GM23338 (cell line): ENCODE data around the gene THAP9. TPM values are rescaled to one million over a fixed set of nuclear protein-coding genes. Genes with fewer than 3 reads are reported as not detected.

Experiments used
- ATAC-seq: fragments of 200-7000 bp; cut with Tn5 transposase; 3 replicates; pipeline ENCODE4 v1.9.1; 2020
- DNase-seq: peaks from one replicate; pipeline ENCODE4 v3.0.0-alpha.2; 2015; ENCODE audit warnings: low spot score
- H2AFZ ChIP-seq: fragments of 200-600 bp; sonication (generic); 2 replicates; pipeline ENCODE4 v1.8.0; 2016; ENCODE audit warnings: antibody characterized with exemption, mild to moderate bottlenecking, moderate library complexity
- H3F3A ChIP-seq: fragments of 200-600 bp; sonication (generic); replicated peaks from 2 replicates; pipeline ENCODE4 v1.8.0; 2017; ENCODE audit warnings: antibody characterized with exemption, mixed run types, low read depth
- H3K27ac ChIP-seq: fragments of 200-600 bp; sonication (generic); 2 replicates; pipeline ENCODE4 v1.6.1; 2016; ENCODE audit warnings: low read depth
- H3K27me3 ChIP-seq: fragments of 200-600 bp; sonication (generic); 2 replicates; pipeline ENCODE4 v1.8.0; 2016; ENCODE audit warnings: mild to moderate bottlenecking, mixed run types, moderate library complexity; ENCODE audit not compliant: insufficient read depth
- H3K36me3 ChIP-seq: fragments of 200-600 bp; sonication (generic); 2 replicates; pipeline ENCODE4 v1.8.0; 2016; ENCODE audit warnings: mild to moderate bottlenecking; ENCODE audit not compliant: insufficient read depth
- H3K4me1 ChIP-seq: fragments of 200-600 bp; sonication (generic); 2 replicates; pipeline ENCODE4 v1.8.0; 2016; ENCODE audit warnings: mild to moderate bottlenecking, moderate library complexity; ENCODE audit not compliant: insufficient read depth
- H3K4me2 ChIP-seq: fragments of 200-600 bp; sonication (generic); 2 replicates; pipeline ENCODE4 v1.7.1; 2017; ENCODE audit warnings: mixed run types
- H3K4me3 ChIP-seq: fragments of 200-600 bp; sonication (generic); 2 replicates; pipeline ENCODE4 v1.6.1; 2016; ENCODE audit warnings: mixed run types
- H3K79me2 ChIP-seq: fragments of 200-600 bp; sonication (generic); replicated peaks from 2 replicates; pipeline ENCODE4 v1.8.0; 2017; ENCODE audit warnings: mild to moderate bottlenecking; ENCODE audit not compliant: insufficient read depth
- H3K9me2 ChIP-seq: fragments of 200-600 bp; sonication (generic); 2 replicates; pipeline ENCODE4 v1.8.0; 2017; ENCODE audit not compliant: insufficient read depth
- H4K20me1 ChIP-seq: fragments of 200-600 bp; sonication (generic); replicated peaks from 2 replicates; pipeline ENCODE4 v1.8.0; 2017; ENCODE audit warnings: mild to moderate bottlenecking; ENCODE audit not compliant: insufficient read depth
- H3K27ac Mint-ChIP-seq: 2 replicates; pipeline ENCODE4 v1.8.0; 2020; ENCODE audit warnings: inconsistent platforms, mild to moderate bottlenecking, moderate library complexity, mixed read lengths
- H3K27me3 Mint-ChIP-seq: 3 replicates; pipeline ENCODE4 v1.8.0; 2022; ENCODE audit warnings: low read depth, mild to moderate bottlenecking, moderate library complexity, mixed read lengths, inconsistent platforms; ENCODE audit not compliant: insufficient read depth, poor library complexity
- H3K36me3 Mint-ChIP-seq: 3 replicates; pipeline ENCODE4 v1.8.0; 2021; ENCODE audit warnings: low read depth, mild to moderate bottlenecking, inconsistent platforms, moderate library complexity, mixed read lengths
- H3K4me1 Mint-ChIP-seq: 3 replicates; pipeline ENCODE4 v1.8.0; 2020; ENCODE audit warnings: mild to moderate bottlenecking, inconsistent platforms, mixed read lengths
- H3K4me3 Mint-ChIP-seq: 3 replicates; pipeline ENCODE4 v1.8.0; 2021; ENCODE audit warnings: moderate library complexity, mild to moderate bottlenecking, inconsistent platforms, mixed read lengths
- H3K9me3 Mint-ChIP-seq: 3 replicates; pipeline ENCODE4 v1.8.0; 2020; ENCODE audit warnings: moderate library complexity, mild to moderate bottlenecking, inconsistent platforms, mixed read lengths
- CREB1 ChIP-seq: fragments of 250-450 bp; sonication (Bioruptor Pico); IDR thresholded peaks from 2 replicates; pipeline ENCODE4 v1.5.0; 2020; ENCODE audit warnings: low read depth, mild to moderate bottlenecking, moderate library complexity
- CTCF ChIP-seq, 2 experiments: fragments of 200-600 bp in 1 of 2; sonication (generic) in 1 of 2; conservative IDR thresholded peaks; 2 replicates each; pipeline versions ENCODE4 v1.5.1 to v1.6.1; 2016 to 2017; ENCODE audit warnings: antibody characterized with exemption in 2 of 2, low read depth in 2 of 2, mild to moderate bottlenecking in 2 of 2, moderate library complexity in 1 of 2
- EZH2 ChIP-seq: fragments of 200-600 bp; sonication (generic); IDR thresholded peaks from one replicate; pipeline ENCODE4 v1.8.0; 2017; ENCODE audit warnings: antibody characterized with exemption, mild to moderate bottlenecking, low read depth; ENCODE audit not compliant: unreplicated experiment
- EZH2phosphoT487 ChIP-seq: fragments of 200-600 bp; sonication (generic); IDR thresholded peaks from one replicate; pipeline ENCODE4 v1.8.1; 2018; ENCODE audit warnings: antibody characterized with exemption; ENCODE audit not compliant: unreplicated experiment
- JUNB ChIP-seq: IDR thresholded peaks from one replicate; pipeline ENCODE4 v1.6.1; 2016; ENCODE audit warnings: antibody characterized with exemption; ENCODE audit not compliant: unreplicated experiment
- NANOG ChIP-seq: IDR thresholded peaks from 2 replicates; pipeline ENCODE4 v1.6.1; 2016; ENCODE audit warnings: antibody characterized with exemption, borderline replicate concordance
- POLR2AphosphoS5 ChIP-seq: IDR thresholded peaks from 2 replicates; pipeline ENCODE4 v1.6.1; 2016; ENCODE audit warnings: antibody characterized with exemption, low read depth
- REST ChIP-seq: IDR thresholded peaks from one replicate; pipeline ENCODE4 v1.6.1; 2018; ENCODE audit warnings: antibody characterized with exemption; ENCODE audit not compliant: unreplicated experiment
- STAT1 ChIP-seq: IDR thresholded peaks from one replicate; pipeline ENCODE4 v1.6.1; 2016; ENCODE audit warnings: antibody characterized with exemption; ENCODE audit not compliant: unreplicated experiment
- ZNF114 ChIP-seq: fragments of 250-450 bp; sonication (Bioruptor Pico); IDR thresholded peaks from 2 replicates; pipeline ENCODE4 v1.5.0; 2020; ENCODE audit warnings: mild to moderate bottlenecking, moderate library complexity
- ZNF331 ChIP-seq: fragments of 250-450 bp; sonication (Bioruptor Pico); IDR thresholded peaks from 2 replicates; pipeline ENCODE4 v1.5.0; 2020; ENCODE audit warnings: low read depth, mild to moderate bottlenecking, moderate library complexity
- ZNF462 ChIP-seq: fragments of 250-450 bp; sonication (Bioruptor Pico); IDR thresholded peaks from 2 replicates; pipeline ENCODE4 v1.5.0; 2020; ENCODE audit warnings: mild to moderate bottlenecking, moderate library complexity
- polyA plus RNA-seq: library from polyadenylated mRNA; unstranded; fragments of >200 nt; fragmentation: Nextera tagmentation; extraction: Ambion mirVana; gene quantifications from 2 replicates; pipeline ENCODE4 v1.2.1, GENCODE V29; 2016
- total RNA-seq: library from RNA; depleted of rRNA; stranded (reverse); fragments of >200 nt; shearing (Covaris generic); gene quantifications from 2 replicates; pipeline ENCODE4 v1.2.3, GENCODE V29; 2014
- TF ChIP-seq, protein P1 (sequence below): IDR thresholded peaks from 2 replicates; pipeline ENCODE4 v1.6.1; 2016; ENCODE audit warnings: antibody characterized with exemption

THAP9 gene
- total and polyA plus RNA-seq, 2 experiments from 2014 or later, result 8.7 to 22.3 TPM

GRCh38 chr4:82947498-82947897, 47.0 kb downstream of the THAP9 start:
- H4K20me1 ChIP-seq, result no peaks in the 10 kb centered on the region
- no peaks in the 10 kb centered on the region for H3K36me3 ChIP-seq
- H3K4me3 Mint-ChIP-seq, result no peak overlapping the region
- H3F3A ChIP-seq, result no peaks in the 10 kb centered on the region
- no peak overlapping the region for H3K4me2 ChIP-seq
- H3K4me3 ChIP-seq, result no peak overlapping the region
- no peaks in the 10 kb centered on the region for H3K9me2 ChIP-seq
- H3K4me1 Mint-ChIP-seq, result no peaks in the 10 kb centered on the region
- no peaks in the 10 kb centered on the region for H3K9me3 Mint-ChIP-seq
- no peaks in the 10 kb centered on the region for H3K79me2 ChIP-seq
- DNase-seq (no peak), ATAC-seq (no peak)
- H3K27ac ChIP-seq, result no peak overlapping the region
- H3K36me3 Mint-ChIP-seq, result no peaks in the 10 kb centered on the region; the same call in 2 of the 3 replicates
- H3K27me3 ChIP-seq, result no peaks in the 10 kb centered on the region
- H3K4me1 ChIP-seq, result no peaks in the 10 kb centered on the region
- no peak overlapping the region for H2AFZ ChIP-seq
- H3K27ac Mint-ChIP-seq, result no peak overlapping the region
- no peaks in the 10 kb centered on the region for H3K27me3 Mint-ChIP-seq
- TF ChIP-seq JUNB (no peak), EZH2phosphoT487 (no peak), CTCF (conservative IDR thresholded peaks at IDR 0.05; ENCODE audit: low read depth in 2 of 2) (no peak), ZNF114 (CRISPR knock-in tag) (no peak), STAT1 (no peak), CREB1 (CRISPR knock-in tag) (no peak), POLR2AphosphoS5 (no peak), NANOG (no peak), REST (no peak), ZNF331 (CRISPR knock-in tag) (no peak), EZH2 (no peak), ZNF462 (CRISPR knock-in tag) (no peak)
- TF ChIP-seq, protein P1, sequence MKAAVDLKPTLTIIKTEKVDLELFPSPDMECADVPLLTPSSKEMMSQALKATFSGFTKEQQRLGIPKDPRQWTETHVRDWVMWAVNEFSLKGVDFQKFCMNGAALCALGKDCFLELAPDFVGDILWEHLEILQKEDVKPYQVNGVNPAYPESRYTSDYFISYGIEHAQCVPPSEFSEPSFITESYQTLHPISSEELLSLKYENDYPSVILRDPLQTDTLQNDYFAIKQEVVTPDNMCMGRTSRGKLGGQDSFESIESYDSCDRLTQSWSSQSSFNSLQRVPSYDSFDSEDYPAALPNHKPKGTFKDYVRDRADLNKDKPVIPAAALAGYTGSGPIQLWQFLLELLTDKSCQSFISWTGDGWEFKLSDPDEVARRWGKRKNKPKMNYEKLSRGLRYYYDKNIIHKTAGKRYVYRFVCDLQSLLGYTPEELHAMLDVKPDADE, result no peak
